Loucy (cell line): ENCODE data around the gene KLF3.

Experiments
- EZH2phosphoT487 ChIP-seq: fragments of 200-600 bp; IDR thresholded peaks from 2 replicates; pipeline ENCODE4 v1.6.1; 2018; ENCODE audit warnings: antibody characterized with exemption, mild to moderate bottlenecking, moderate library complexity, borderline replicate concordance
- TF ChIP-seq, protein P1 (sequence below): fragments of 200-600 bp; sonication (generic); conservative IDR thresholded peaks from 2 replicates; pipeline ENCODE4 v1.5.1; 2014; ENCODE audit warnings: mild to moderate bottlenecking, antibody characterized with exemption, low read length

DNA sequence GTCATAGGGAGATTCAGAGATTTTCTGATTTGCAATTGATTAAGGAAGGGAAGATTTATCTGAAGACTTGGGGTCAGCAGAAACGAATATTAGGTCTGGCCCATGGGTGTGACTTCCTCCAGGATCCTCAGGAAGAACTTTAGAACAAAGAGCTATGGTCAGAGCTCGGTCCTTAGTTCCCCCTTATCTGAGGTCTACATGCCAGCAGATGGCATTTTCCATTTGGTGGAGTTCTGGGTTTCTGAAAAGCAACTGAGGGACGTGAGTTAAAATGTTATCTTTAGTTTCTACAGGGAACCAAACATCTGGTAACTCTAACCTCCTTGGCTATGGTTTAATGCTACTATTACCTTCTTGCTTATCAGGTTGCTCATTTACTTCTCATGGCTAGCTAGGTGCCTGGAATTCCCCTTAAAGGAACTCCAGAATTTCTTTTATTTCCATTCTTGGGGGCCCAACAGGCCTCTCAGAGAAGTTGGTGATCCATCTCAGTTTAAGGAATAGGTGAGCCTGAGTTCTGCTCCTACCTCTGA, 40.7 kb downstream of the KLF3 start:
- TF ChIP-seq, protein P1, sequence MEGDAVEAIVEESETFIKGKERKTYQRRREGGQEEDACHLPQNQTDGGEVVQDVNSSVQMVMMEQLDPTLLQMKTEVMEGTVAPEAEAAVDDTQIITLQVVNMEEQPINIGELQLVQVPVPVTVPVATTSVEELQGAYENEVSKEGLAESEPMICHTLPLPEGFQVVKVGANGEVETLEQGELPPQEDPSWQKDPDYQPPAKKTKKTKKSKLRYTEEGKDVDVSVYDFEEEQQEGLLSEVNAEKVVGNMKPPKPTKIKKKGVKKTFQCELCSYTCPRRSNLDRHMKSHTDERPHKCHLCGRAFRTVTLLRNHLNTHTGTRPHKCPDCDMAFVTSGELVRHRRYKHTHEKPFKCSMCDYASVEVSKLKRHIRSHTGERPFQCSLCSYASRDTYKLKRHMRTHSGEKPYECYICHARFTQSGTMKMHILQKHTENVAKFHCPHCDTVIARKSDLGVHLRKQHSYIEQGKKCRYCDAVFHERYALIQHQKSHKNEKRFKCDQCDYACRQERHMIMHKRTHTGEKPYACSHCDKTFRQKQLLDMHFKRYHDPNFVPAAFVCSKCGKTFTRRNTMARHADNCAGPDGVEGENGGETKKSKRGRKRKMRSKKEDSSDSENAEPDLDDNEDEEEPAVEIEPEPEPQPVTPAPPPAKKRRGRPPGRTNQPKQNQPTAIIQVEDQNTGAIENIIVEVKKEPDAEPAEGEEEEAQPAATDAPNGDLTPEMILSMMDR: no peak
- no peak for TF ChIP-seq EZH2phosphoT487
